ENCODE data around the gene LACTB.

DNA sequence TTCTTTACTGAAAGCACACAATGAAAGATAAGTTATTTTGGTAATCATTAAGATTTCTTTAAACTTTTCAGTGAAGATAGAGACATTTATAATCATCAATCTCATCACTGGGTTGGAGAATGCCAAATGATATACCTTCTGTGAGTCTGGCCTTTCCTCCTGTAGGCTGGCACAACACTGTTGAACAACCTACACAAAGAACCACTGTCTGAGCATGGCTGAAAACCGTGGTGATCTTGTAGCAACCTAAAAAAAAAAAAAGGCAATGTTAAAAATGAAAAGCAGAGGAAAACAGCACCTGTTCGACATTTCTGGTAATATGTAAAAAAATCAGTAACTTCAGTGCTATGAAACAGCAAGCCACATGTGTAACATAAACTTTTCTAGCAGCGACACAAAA lies 33.8 kb downstream of the LACTB start:
- TF ChIP-seq, protein P1, sequence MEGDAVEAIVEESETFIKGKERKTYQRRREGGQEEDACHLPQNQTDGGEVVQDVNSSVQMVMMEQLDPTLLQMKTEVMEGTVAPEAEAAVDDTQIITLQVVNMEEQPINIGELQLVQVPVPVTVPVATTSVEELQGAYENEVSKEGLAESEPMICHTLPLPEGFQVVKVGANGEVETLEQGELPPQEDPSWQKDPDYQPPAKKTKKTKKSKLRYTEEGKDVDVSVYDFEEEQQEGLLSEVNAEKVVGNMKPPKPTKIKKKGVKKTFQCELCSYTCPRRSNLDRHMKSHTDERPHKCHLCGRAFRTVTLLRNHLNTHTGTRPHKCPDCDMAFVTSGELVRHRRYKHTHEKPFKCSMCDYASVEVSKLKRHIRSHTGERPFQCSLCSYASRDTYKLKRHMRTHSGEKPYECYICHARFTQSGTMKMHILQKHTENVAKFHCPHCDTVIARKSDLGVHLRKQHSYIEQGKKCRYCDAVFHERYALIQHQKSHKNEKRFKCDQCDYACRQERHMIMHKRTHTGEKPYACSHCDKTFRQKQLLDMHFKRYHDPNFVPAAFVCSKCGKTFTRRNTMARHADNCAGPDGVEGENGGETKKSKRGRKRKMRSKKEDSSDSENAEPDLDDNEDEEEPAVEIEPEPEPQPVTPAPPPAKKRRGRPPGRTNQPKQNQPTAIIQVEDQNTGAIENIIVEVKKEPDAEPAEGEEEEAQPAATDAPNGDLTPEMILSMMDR (IDR thresholded peaks at IDR 0.05; ENCODE audit: poor library complexity, severe bottlenecking), result no peak
- TF ChIP-seq RAD21 (conservative IDR thresholded peaks at IDR 0.05) (no peak), EZH2 (IDR thresholded peaks at IDR 0.05; ENCODE audit: borderline replicate concordance, insufficient read depth, low read length, poor library complexity, severe bottlenecking) (no peak), MXI1 (conservative IDR thresholded peaks at IDR 0.05; ENCODE audit: poor library complexity, severe bottlenecking) (no peak), REST (IDR thresholded peaks at IDR 0.05; ENCODE audit: borderline replicate concordance) (no peak), EP300 (conservative IDR thresholded peaks at IDR 0.05; ENCODE audit: poor library complexity, severe bottlenecking) (no peak), POLR2AphosphoS5 (IDR thresholded peaks at IDR 0.05) (no peak), TAF1 (IDR thresholded peaks at IDR 0.05; ENCODE audit: low read depth) (no peak)
